Lung (tissue), 12 donors: ENCODE results near the gene CNTRL. TPM values are rescaled to one million over a fixed set of nuclear protein-coding genes. Genes with fewer than 3 reads are reported as not detected.

Experiments
- ATAC-seq: fragments of 200-7000 bp; cut with Tn5 transposase; one replicate; pipeline ENCODE4 v1.9.1; 2020; ENCODE audit warnings: moderate number of reproducible peaks; ENCODE audit not compliant: insufficient read depth, low FRiP score
- DNase-seq, 3 donors: peaks; one replicate each; pipeline ENCODE4 v3.0.0-alpha.2; 2013 to 2017
- H3K27ac ChIP-seq, 2 donors: one replicate each; pipeline ENCODE4 v1.5.1; 2013; ENCODE audit warnings: mild to moderate bottlenecking in 2 of 2, moderate library complexity in 2 of 2, control low read depth in 1 of 2, inconsistent platforms in 1 of 2, low read depth in 1 of 2, low read length in 1 of 2
- H3K27me3 ChIP-seq, 3 donors: one replicate each; pipeline ENCODE4 v1.5.1; 2013; ENCODE audit warnings: low read length in 2 of 3; ENCODE audit not compliant: control insufficient read depth in 3 of 3, insufficient read depth in 3 of 3
- H3K36me3 ChIP-seq, 4 donors: one replicate each; pipeline ENCODE4 v1.5.1; 2013; ENCODE audit warnings: low read length in 4 of 4, mild to moderate bottlenecking in 1 of 4, moderate library complexity in 1 of 4; ENCODE audit not compliant: control insufficient read depth in 4 of 4, insufficient read depth in 4 of 4
- H3K4me1 ChIP-seq, 5 donors: one replicate each; pipeline ENCODE4 v1.5.1; 2013; ENCODE audit warnings: low read length in 5 of 5, mild to moderate bottlenecking in 2 of 5, moderate library complexity in 1 of 5; ENCODE audit not compliant: control insufficient read depth in 5 of 5, insufficient read depth in 5 of 5
- H3K4me3 ChIP-seq: one replicate; pipeline ENCODE4 v1.5.1; 2013; ENCODE audit warnings: mild to moderate bottlenecking, control low read depth, moderate library complexity
- H3K9ac ChIP-seq, 2 donors: one replicate each; pipeline ENCODE4 v1.5.1; 2013; ENCODE audit warnings: low read length in 2 of 2, control low read depth in 1 of 2; ENCODE audit not compliant: insufficient read depth in 1 of 2
- H3K9me3 ChIP-seq, 4 donors: one replicate each; pipeline ENCODE4 v1.5.1; 2013; ENCODE audit warnings: low read length in 3 of 4, mild to moderate bottlenecking in 1 of 4, moderate library complexity in 1 of 4; ENCODE audit not compliant: control insufficient read depth in 4 of 4, insufficient read depth in 3 of 4
- CTCF ChIP-seq: IDR thresholded peaks from 2 replicates; pipeline ENCODE4 v1.5.1; 2012; ENCODE audit warnings: mild to moderate bottlenecking; ENCODE audit errors: control extremely low read depth, extremely low read depth
- WGBS, 2 donors: extraction: QIAGEN DNeasy Blood & Tissue Kit; methylation state at CpG; one replicate each; pipeline ENCODE4 v1.1.7; 2013; 5-methylcytosine and 5-hydroxymethylcytosine counted together
- polyA plus RNA-seq, 2 donors: library from polyadenylated mRNA; stranded (reverse); fragments of 200-250 nt; gene quantifications; one replicate each; pipeline ENCODE4 v1.2.1, GENCODE V29; 2013
- total RNA-seq, 2 donors: library from RNA; depleted of rRNA in 1 of 2; stranded (reverse); fragments of >200 nt in 1 of 2; gene quantifications; one replicate each; pipeline ENCODE4 v1.2.1, GENCODE V29; 2014 to 2021
- donor health status: control.
- donor health status: control.
- donor health status: Bipolar disorder and iron deficiency.
- donor health status: healthy.
- donor health status: DM: yes; HTN: yes; CAD: no.

Gene CNTRL
- total and polyA plus RNA-seq, 4 donors, result 9.5 to 42.9 (median 18.3) TPM

- no peaks in the 10 kb centered on the region for H3K4me1 ChIP-seq
- TF ChIP-seq CTCF, result no peak
- DNase-seq, result no peak
- ATAC-seq, result no peak
- WGBS, 2 donors, result 98 to 99% methylated on average over 4 of the region's 4 CpGs
- H3K9ac ChIP-seq, result no peak overlapping the region
- H3K9me3 ChIP-seq, result no peaks in the 10 kb centered on the region
- no peaks in the 10 kb centered on the region for H3K27me3 ChIP-seq
- H3K27ac ChIP-seq, result no peak overlapping the region
- no peak overlapping the region for H3K4me3 ChIP-seq
- peaks cover 11 to 56% (median 29%) of the 10 kb centered on the region in 4 donors for H3K36me3 ChIP-seq
These were observed 83.2 kb downstream of the CNTRL start for GRCh38 chr9:121157939-121158338.

- ATAC-seq, result no peak
- Histone ChIP-seq H3K27me3 (no peaks in the 10 kb centered on the region), H3K27ac (no peak overlapping the region), H3K4me3 (no peak overlapping the region), H3K9ac (no peak overlapping the region), H3K36me3 (peaks cover 5 to 59% (median 26%) of the 10 kb centered on the region in 4 donors), H3K4me1 (no peaks in the 10 kb centered on the region), H3K9me3 (no peaks in the 10 kb centered on the region)
- TF ChIP-seq CTCF, result no peak
- no peak for DNase-seq
- 38 to 58% methylated on average over 1 of the region's 1 CpG for WGBS, 2 donors
These were observed 85.3 kb downstream of the CNTRL start for GRCh38 chr9:121160025-121160424.

GRCh38 chr9:121168052-121168451 lies 93.3 kb downstream of the CNTRL start:
- no peaks in the 10 kb centered on the region for H3K9me3 ChIP-seq
- no peak for ATAC-seq
- peaks cover 0 to 4% (median 0%) of the 10 kb centered on the region in 5 donors for H3K4me1 ChIP-seq
- peaks cover 23 to 64% (median 37%) of the 10 kb centered on the region in 4 donors for H3K36me3 ChIP-seq
- no peak overlapping the region for H3K9ac ChIP-seq
- 73 to 87% methylated on average over 2 of the region's 2 CpGs for WGBS, 2 donors
- H3K27me3 ChIP-seq, result no peaks in the 10 kb centered on the region
- DNase-seq, result no peak
- no peak overlapping the region for H3K4me3 ChIP-seq
- no peak for TF ChIP-seq CTCF
- peak overlapping the region in 1 of 2 donors; percentile 44 for H3K27ac ChIP-seq

GRCh38 chr9:121169094-121169601 lies 94.4 kb downstream of the CNTRL start:
- no peak overlapping the region for H3K9ac ChIP-seq
- TF ChIP-seq CTCF, result no peak
- ATAC-seq, result peak; percentile 67
- peaks cover 29 to 64% (median 38%) of the 10 kb centered on the region in 4 donors for H3K36me3 ChIP-seq
- no peak overlapping the region for H3K4me3 ChIP-seq
- H3K27ac ChIP-seq, result no peak overlapping the region
- WGBS, 2 donors, result 62 to 67% methylated on average over 3 of the region's 3 CpGs
- peaks cover 0 to 4% (median 0%) of the 10 kb centered on the region in 5 donors for H3K4me1 ChIP-seq
- H3K9me3 ChIP-seq, result no peaks in the 10 kb centered on the region
- DNase-seq, result no peak
- no peaks in the 10 kb centered on the region for H3K27me3 ChIP-seq
